ENCODE measurements around the gene ZBTB24. TPM values are rescaled to one million over a fixed set of nuclear protein-coding genes. Genes with fewer than 3 reads are reported as not detected.

Gene ZBTB24
- total RNA-seq, 1 experiment from 2014 or later = 17.8 TPM

DNA sequence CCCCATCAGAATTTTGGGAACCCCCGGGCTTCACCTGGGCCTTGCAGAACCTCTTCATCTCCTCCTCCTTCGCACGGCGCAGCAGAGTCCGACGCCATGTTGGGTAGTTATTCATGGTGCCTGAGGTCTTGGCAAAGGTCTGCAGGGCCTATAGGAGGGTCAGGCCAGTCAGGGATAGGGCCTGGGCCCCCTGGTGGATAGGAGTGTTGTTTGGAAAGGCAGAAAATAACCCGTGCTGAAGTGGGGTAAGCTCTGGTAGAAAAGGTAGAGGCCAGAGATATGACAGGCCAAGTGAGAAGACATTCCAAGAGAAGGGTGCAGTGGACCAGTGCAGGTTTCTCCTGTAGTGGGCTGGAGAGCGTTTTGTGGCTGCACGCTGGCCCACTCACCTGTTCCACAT lies 37.6 kb downstream of the ZBTB24 start:
- DNase-seq = peak; percentile 51
- Histone ChIP-seq H3K27me3 (ENCODE audit: control insufficient read depth, insufficient read depth, low read length) (no peaks in the 10 kb centered on the region), H3K36me3 (replicated peaks; ENCODE audit: control insufficient read depth, insufficient read depth, low read length) (peaks cover 33% of the 10 kb centered on the region), H3K4me3 (ENCODE audit: insufficient read depth, low read depth, low read length) (no peak overlapping the region)

DNA sequence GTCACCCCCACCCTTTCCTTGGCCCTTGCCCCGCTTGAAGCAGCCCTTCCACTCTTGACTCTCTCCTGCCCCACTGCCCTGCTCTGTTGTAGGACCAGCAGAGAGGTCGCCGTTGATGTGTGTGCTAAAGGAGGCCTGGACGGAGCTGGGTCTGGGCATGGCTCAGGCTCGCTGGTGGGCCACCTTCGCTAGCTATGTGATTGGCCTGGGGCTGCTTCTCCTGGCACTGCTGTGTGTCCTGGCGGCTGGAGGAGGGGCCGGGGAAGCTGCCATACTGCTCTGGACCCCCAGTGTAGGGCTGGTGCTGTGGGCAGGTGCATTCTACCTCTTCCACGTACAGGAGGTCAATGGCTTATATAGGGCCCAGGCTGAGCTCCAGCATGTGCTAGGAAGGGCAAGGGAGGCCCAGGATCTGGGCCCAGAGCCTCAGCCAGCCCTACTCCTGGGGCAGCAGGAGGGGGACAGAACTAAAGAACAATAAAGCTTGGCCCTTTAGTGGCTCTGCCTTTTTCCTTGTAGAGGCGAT lies 39.5 kb downstream of the ZBTB24 start:
- peaks cover 33% of the 10 kb centered on the region for H3K36me3 ChIP-seq (replicated peaks; ENCODE audit: control insufficient read depth, insufficient read depth, low read length)
- peaks cover 4% of the 10 kb centered on the region; the same call in 1 of the 2 replicates for H3K27me3 ChIP-seq (ENCODE audit: control insufficient read depth, insufficient read depth, low read length)
- no peak overlapping the region for H3K4me3 ChIP-seq (ENCODE audit: insufficient read depth, low read depth, low read length)
- DNase-seq = no peak

DNA sequence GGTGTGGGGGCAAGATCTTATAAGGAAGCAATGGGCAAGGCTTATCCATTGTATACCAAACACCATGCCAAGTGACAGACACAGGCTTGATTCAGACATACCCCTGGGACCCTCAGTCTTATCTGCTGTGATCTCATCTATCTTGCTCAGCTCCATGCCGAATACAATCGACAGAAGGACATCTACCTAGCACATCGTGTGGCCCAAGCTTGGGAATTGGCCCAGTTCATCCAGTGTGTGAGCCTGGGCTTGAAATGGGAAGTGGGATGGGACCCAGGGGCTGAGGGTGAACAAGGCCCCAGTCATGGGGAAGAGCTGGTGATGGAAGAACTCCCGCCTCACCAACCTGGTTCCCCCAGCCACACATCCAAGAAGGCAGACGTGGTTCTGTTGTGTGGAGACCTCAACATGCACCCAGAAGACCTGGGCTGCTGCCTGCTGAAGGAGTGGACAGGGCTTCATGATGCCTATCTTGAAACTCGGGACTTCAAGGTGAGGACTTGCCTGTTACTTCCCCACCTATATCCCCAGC lies 40.6 kb downstream of the ZBTB24 start:
- peaks cover 33% of the 10 kb centered on the region for H3K36me3 ChIP-seq (replicated peaks; ENCODE audit: control insufficient read depth, insufficient read depth, low read length)
- peaks cover 4% of the 10 kb centered on the region; the same call in 1 of the 2 replicates for H3K27me3 ChIP-seq (ENCODE audit: control insufficient read depth, insufficient read depth, low read length)
- no peak overlapping the region for H3K4me3 ChIP-seq (ENCODE audit: insufficient read depth, low read depth, low read length)
- no peak for DNase-seq

DNA sequence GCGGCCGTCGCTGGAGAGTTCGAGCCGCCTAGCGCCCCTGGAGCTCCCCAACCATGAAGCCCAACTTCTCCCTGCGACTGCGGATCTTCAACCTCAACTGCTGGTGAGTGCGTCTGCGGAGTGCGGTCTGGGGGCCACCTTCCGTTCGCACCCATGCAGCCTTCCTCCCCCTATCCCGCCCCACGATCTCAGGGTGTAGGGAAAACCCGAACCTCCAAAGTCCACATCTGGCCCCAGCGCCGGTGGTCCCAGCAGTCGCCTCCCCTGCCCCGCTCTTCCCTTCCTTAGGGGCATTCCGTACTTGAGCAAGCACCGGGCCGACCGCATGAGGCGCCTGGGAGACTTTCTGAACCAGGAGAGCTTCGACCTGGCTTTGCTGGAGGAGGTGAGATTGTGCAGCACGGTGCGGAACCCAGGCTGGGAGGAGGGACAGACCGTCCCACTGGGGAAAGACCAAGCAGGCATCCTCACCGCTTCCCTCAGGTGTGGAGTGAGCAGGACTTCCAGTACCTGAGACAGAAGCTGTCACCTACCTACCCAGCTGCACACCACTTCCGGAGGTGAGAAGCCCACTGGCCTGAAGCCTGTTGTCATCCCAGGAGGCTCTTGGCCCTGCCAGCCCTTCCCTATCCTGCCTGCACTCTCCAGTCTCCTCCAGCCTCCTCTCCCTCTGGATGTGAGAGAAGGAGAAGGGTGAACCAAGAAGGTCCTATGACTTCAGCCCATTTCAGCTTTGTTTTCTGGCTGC lies 41.8 kb downstream of the ZBTB24 start:
- peak; percentile 85 for DNase-seq
- peak overlapping the region; percentile 91 for H3K4me3 ChIP-seq (ENCODE audit: insufficient read depth, low read depth, low read length)
- H3K36me3 ChIP-seq (replicated peaks; ENCODE audit: control insufficient read depth, insufficient read depth, low read length) = peaks cover 27% of the 10 kb centered on the region
- H3K27me3 ChIP-seq (ENCODE audit: control insufficient read depth, insufficient read depth, low read length) = peaks cover 4% of the 10 kb centered on the region; the same call in 1 of the 2 replicates

DNA sequence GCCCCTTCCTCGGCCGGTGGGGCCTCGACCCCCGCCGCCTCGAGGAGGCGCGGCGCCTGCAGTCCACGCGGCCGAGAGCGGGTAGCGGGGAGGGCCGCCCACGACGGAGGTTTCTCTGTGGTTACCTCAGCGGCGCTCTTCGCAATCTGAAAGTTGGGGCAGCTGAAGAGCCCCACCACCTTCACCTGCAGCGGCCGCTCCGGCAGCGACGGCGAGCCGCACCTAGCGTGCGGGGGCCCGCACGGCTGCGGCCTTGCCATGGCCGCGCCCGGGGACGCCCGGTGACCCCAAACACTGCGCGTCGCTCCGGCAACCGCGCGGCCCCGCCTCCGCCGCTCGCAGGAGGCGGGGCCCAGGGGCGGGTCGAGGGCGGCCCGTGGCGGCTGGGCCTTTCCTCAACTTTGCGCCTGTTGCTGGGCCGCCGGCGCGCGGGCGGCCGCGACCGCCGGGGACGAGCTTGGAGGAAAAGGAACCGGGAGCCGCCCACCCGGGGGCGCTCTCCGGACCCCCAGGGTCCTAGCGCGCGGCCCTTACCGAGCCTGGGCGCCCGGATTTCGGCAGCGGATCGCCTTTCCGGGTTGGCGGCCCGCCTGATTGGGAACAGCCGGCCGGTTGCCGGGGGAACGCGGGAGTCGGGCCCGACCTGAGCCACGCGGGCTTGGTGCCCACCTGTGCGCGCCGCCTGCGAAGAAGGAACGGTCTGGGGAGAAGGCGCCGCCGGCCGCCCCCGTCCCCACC lies 42.5 kb downstream of the ZBTB24 start, which contains the start of the genes PPIL6 and SMPD2:
PPIL6 (minus strand) TSS at position 298 of the 738 bp plus-strand sequence; CDS start at position 260, 38 bp downstream.
SMPD2 (plus strand) TSS at position 394 of the 738 bp plus-strand sequence. CDS start 398 bp downstream, outside the sequence.
- Histone ChIP-seq H3K4me3 (ENCODE audit: insufficient read depth, low read depth, low read length) (peak within 1 kb of the TSS; percentile 91), H3K36me3 (replicated peaks; ENCODE audit: control insufficient read depth, insufficient read depth, low read length) (peaks cover 22% of the 10 kb centered on the region), H3K27me3 (ENCODE audit: control insufficient read depth, insufficient read depth, low read length) (peaks cover 4% of the 10 kb centered on the region; the same call in 1 of the 2 replicates)
- DNase-seq = peak; percentile 99

DNA sequence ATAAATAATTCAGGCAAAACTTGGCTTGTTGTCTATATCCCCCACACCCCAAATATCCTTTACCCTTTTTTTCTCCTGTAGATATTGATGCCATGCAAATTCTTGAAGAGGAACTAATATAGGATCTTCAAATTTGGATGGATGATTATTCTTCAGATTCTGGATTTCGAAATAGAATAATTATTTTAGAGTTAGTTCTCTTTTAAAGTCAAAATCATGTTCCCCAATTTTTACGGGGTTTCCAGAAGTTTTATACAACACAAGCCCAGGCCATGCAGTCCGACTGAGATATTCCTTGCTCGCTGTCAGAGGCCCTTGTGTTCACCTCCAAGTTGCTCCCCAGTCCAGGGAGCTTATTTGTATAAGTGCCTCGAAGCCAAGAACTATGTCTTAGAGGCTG lies 47.0 kb downstream of the ZBTB24 start:
- no peak for DNase-seq
- H3K36me3 ChIP-seq (replicated peaks; ENCODE audit: control insufficient read depth, insufficient read depth, low read length) = no peaks in the 10 kb centered on the region
- peaks cover 4% of the 10 kb centered on the region; the same call in 1 of the 2 replicates for H3K27me3 ChIP-seq (ENCODE audit: control insufficient read depth, insufficient read depth, low read length)
- no peak overlapping the region for H3K4me3 ChIP-seq (ENCODE audit: insufficient read depth, low read depth, low read length)

DNA sequence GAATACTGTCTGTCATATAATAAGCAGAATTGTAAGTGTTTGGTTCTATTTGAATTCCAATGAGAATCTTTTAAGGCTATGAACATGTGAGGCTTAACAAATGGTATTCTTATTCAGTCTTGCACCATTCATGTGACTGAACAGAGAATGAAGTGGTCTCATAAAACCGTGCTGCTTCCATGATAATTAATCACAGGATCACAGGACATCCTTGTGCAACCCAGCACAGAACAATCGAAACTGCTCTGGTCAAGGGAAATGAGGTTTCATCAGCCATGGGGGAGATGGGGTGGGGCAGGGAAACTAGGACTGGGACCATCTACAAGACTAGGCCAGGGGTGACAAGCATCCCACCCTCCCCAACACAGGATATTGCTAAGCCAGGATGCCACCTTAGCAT lies 48.6 kb downstream of the ZBTB24 start:
- Histone ChIP-seq H3K27me3 (ENCODE audit: control insufficient read depth, insufficient read depth, low read length) (peaks cover under 1% of the 10 kb centered on the region; the same call in 1 of the 2 replicates), H3K4me3 (ENCODE audit: insufficient read depth, low read depth, low read length) (no peak overlapping the region), H3K36me3 (replicated peaks; ENCODE audit: control insufficient read depth, insufficient read depth, low read length) (no peaks in the 10 kb centered on the region)
- DNase-seq = no peak

DNA sequence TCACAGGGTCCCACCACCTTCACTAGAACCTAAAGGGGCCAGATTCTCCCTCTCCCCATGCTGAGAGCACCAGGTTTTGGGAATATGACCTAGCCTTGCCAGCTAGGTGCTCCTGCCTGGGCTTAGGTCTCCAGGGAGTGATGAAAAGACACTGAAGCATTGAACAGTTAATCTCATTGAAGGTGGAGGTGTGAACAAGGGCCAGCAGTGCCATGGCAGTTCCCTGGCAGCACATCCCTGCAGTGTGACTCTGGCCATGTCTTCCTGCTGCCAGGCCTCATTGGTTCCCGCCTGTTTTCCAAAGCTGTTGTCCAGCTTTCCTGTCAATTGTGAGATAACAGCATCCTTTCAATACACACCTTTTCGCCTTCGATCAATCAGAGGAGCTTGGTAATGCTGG lies 53.5 kb downstream of the ZBTB24 start:
- H3K4me3 ChIP-seq (ENCODE audit: insufficient read depth, low read depth, low read length) = no peak overlapping the region
- no peak for DNase-seq

DNA sequence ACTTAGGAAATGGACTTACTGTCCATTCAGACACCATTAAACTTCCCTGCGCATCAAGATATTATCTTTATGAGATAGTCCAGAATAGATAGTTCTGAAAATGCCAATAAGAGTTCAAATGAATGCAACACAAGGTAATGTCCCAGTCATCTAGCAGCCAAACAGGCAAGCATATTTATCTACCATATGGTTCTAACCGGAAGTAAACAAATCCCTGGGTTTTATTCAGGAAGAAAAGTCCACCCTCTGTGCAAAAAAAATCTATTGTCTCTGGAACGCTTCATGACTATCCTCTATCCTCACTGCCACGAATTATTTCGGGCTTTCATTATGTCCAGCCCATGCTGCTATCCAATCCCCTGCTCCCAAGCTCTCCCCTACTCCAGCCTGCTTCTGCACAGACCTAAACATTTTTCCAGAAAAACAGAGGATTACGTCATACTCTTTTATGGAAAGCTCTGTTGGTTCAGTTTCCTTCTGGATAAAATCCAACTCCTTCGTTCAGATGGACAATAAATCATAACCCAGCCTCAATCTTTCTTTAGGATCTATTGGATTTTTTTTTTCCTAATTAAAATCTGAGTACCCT lies 54.0 kb downstream of the ZBTB24 start:
- no peak for DNase-seq
- H3K27me3 ChIP-seq (ENCODE audit: control insufficient read depth, insufficient read depth, low read length) = no peaks in the 10 kb centered on the region
- no peak overlapping the region for H3K4me3 ChIP-seq (ENCODE audit: insufficient read depth, low read depth, low read length)
- no peaks in the 10 kb centered on the region for H3K36me3 ChIP-seq (replicated peaks; ENCODE audit: control insufficient read depth, insufficient read depth, low read length)

More for the DNA sequence above, 53.5 kb downstream of the ZBTB24 start:
- H3K27me3 ChIP-seq (ENCODE audit: control insufficient read depth, insufficient read depth, low read length) = no peaks in the 10 kb centered on the region
- H3K36me3 ChIP-seq (replicated peaks; ENCODE audit: control insufficient read depth, insufficient read depth, low read length) = no peaks in the 10 kb centered on the region

DNA sequence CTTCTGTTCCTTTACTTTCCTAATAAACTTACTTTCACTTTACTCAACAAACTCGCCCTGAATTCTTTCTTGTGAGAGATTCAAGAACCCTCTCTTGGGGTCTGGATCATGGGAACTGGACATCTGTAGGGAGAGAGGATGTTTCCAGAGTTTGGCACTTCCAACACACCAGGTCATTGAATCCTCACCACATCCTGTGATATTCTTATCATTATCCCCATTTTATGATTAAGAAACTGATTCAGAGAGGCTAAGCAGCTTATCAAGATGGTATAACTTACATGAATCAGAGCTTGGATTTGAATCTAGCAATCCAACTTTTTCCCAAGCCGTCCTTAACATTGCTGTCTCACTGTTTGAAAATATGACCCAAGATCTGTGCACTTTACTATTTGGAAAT lies 58.1 kb downstream of the ZBTB24 start:
- DNase-seq = no peak
- Histone ChIP-seq H3K27me3 (ENCODE audit: control insufficient read depth, insufficient read depth, low read length) (no peaks in the 10 kb centered on the region), H3K36me3 (replicated peaks; ENCODE audit: control insufficient read depth, insufficient read depth, low read length) (no peaks in the 10 kb centered on the region), H3K4me3 (ENCODE audit: insufficient read depth, low read depth, low read length) (no peak overlapping the region)

DNA sequence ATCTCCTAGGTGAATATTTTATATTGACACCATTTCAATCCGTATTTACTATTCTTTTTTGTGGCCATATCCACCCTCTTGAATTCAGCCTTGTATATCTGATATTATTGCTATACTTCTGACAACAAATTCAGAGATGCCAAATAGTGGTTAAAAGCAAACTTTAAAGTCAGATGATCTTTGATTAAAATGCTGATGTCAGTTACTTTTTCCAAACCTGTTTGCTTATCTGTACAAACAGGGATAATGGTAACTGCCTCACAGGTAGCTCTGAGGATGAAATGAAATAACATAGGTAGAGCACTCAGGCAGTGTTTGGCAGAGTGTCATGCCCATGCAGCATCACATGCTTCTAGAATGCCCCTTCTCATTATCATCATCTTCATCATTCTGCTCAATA lies 61.8 kb downstream of the ZBTB24 start:
- DNase-seq = no peak
- Histone ChIP-seq H3K36me3 (replicated peaks; ENCODE audit: control insufficient read depth, insufficient read depth, low read length) (no peaks in the 10 kb centered on the region), H3K4me3 (ENCODE audit: insufficient read depth, low read depth, low read length) (no peak overlapping the region), H3K27me3 (ENCODE audit: control insufficient read depth, insufficient read depth, low read length) (no peaks in the 10 kb centered on the region)

DNA sequence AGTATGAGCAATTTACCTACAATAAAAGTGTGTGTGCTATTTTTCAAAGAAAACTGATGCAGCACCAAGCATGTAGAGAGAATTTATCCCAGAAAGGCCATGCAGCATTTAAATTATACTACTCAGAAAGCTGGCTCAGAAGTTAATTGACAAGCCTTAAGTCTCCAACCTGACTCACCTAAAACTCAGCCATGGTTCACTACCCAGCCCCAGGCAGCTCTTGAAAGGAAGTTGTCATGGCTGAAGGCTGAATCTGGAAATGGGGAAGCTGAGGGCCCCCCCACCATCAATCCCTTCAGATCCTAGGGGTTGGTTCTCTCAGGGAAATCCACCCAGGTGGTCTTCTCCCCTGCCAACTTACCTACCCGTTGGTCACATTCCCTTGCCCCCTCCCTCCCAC lies 62.3 kb downstream of the ZBTB24 start:
- no peak overlapping the region for H3K4me3 ChIP-seq (ENCODE audit: insufficient read depth, low read depth, low read length)
- H3K36me3 ChIP-seq (replicated peaks; ENCODE audit: control insufficient read depth, insufficient read depth, low read length) = no peaks in the 10 kb centered on the region
- no peak for DNase-seq
- no peaks in the 10 kb centered on the region for H3K27me3 ChIP-seq (ENCODE audit: control insufficient read depth, insufficient read depth, low read length)

DNA sequence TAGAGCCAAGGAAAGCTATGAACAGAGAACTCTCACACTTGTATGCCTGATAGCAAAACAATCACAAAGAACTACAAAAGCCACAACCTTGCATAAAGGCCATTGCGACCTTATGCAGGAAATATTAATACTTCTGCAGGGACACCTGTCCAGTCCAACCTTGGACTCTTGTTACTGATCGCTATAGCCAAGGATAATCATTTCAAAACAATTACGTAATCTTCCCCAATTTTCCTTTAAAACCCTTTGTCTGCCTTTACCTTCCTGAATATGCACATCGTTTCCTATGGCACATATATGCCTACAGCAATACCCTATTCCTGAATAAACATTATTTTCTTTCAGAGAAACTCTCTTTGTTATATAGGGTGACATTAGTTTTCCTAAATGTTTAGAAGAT lies 65.4 kb downstream of the ZBTB24 start:
- DNase-seq = no peak
- Histone ChIP-seq H3K4me3 (ENCODE audit: insufficient read depth, low read depth, low read length) (no peak overlapping the region), H3K36me3 (replicated peaks; ENCODE audit: control insufficient read depth, insufficient read depth, low read length) (no peaks in the 10 kb centered on the region), H3K27me3 (ENCODE audit: control insufficient read depth, insufficient read depth, low read length) (no peaks in the 10 kb centered on the region)

Data from H7 (cell line).